Tibial nerve (tissue), 4 donors: ENCODE measurements around the gene SOCS1. TPM values are rescaled to one million over a fixed set of nuclear protein-coding genes. Genes with fewer than 3 reads are reported as not detected.

Experiments
- DNase-seq, 2 donors: peaks; one replicate each; pipeline ENCODE4 v3.0.0-alpha.2; 2019; ENCODE audit warnings: low spot score in 2 of 2
- H3K27ac ChIP-seq, 4 donors: fragments of 200-600 bp; sonication (generic) in 3 of 4; one replicate each; pipeline ENCODE4 v1.5.1; 2017 to 2019; ENCODE audit warnings: mild to moderate bottlenecking in 1 of 4
- H3K27me3 ChIP-seq, 2 donors: fragments of 200-600 bp; sonication (generic) in 1 of 2; one replicate each; pipeline versions ENCODE4 v1.5.1 to v1.6.0; 2017 to 2019
- H3K36me3 ChIP-seq, 3 donors: fragments of 200-600 bp; sonication (generic); one replicate each; pipeline ENCODE4 v1.5.1; 2018 to 2019
- H3K4me1 ChIP-seq, 4 donors: fragments of 200-600 bp; sonication (generic) in 3 of 4; one replicate each; pipeline ENCODE4 v1.5.1; 2017 to 2019
- H3K4me3 ChIP-seq, 4 donors: fragments of 200-600 bp; sonication (generic) in 3 of 4; one replicate each; pipeline ENCODE4 v1.5.1; 2017 to 2019; ENCODE audit warnings: mild to moderate bottlenecking in 1 of 4, moderate library complexity in 1 of 4
- H3K9me3 ChIP-seq, 4 donors: fragments of 200-600 bp; sonication (generic) in 3 of 4; one replicate each; pipeline ENCODE4 v1.5.1; 2017 to 2019
- EP300 ChIP-seq, 2 donors: sonication (generic); formaldehyde crosslinking; IDR thresholded peaks; one replicate each; pipeline ENCODE4 v1.6.1; 2017; ENCODE audit warnings: antibody characterized with exemption in 2 of 2, mild to moderate bottlenecking in 1 of 2
- POLR2A ChIP-seq, 2 donors: fragments of 450-650 bp; IDR thresholded peaks; one replicate each; pipeline ENCODE4 v1.6.1; 2017; ENCODE audit warnings: antibody characterized with exemption in 2 of 2, mild to moderate bottlenecking in 2 of 2, moderate library complexity in 2 of 2
- WGBS, 2 donors: methylation state at CpG; one replicate each; pipeline ENCODE4 v1.1.5; 2018; 5-methylcytosine and 5-hydroxymethylcytosine counted together
- total RNA-seq, 4 donors: library from RNA; depleted of rRNA; stranded (reverse); fragments of >200 nt; gene quantifications; one replicate each; pipeline ENCODE4 v1.1.0, GENCODE V29; 2016
- TF ChIP-seq, protein P1 (sequence below), 5 experiments: fragments of 200-600 bp in 3 of 5; fragments of 450-650 bp in 2 of 5; sonication (generic) in 3 of 5; IDR thresholded peaks; one replicate each; pipeline ENCODE4 v1.5.1; 2016 to 2019; ENCODE audit warnings: antibody characterized with exemption in 5 of 5, mild to moderate bottlenecking in 3 of 5, moderate library complexity in 2 of 5

Gene SOCS1, protein sequence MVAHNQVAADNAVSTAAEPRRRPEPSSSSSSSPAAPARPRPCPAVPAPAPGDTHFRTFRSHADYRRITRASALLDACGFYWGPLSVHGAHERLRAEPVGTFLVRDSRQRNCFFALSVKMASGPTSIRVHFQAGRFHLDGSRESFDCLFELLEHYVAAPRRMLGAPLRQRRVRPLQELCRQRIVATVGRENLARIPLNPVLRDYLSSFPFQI
- total RNA-seq, result 10 to 100 TPM in 2 of 4 donors, 1 to 10 TPM in 2; 7.4 to 29.6 (median 14.7) TPM

DNA sequence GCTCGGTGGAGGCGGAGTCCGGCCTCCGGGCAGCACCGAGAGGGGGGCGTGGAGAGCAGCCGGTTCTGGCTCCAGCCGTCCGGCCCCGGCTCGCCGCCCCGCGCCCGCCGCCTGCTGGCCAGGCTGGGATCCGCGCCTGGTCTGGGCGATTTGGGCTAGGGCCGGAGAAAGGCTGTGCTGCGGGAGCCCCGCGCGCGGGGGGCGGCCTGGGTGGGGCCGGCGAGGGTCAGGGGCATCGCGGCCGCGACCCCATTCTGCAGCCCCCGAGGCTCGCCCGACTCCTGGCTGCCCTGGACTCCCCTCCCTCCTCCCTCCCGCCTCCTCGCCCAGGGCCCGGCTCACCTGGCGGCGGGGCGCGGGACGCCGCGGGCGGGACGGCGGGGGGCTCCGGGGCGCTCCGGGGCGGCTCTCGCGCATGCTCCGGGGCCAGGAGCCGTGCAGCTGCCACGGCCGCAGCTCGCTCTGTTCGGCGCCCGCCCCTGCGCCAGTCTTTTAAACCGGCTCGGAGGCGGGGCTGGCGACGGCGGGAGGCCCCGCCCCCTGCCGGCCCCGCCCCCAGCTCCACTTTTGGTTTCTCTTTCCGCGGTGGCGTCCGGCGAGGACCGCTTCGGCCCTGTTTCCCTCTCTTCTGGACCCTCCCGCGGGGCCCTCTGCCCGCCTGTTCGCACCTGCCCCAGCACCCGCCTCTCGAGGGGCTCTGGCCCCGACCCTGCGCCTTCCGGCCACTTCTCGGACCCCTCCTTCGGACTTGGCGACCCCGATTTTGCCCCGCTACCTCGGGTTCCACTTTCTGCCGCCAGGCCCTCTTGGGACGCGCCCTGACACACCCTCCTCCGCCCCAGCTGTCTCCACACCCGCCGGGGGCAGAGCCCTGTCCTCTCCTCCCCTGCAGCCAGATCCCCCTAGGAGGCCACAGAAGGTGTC is at the start of gene SOCS1:
Gene SOCS1, minus strand, starts transcription at position 468 of the 924 bp plus-strand sequence. CDS start 726 bp downstream, outside the sequence.
- TF ChIP-seq, protein P1, sequence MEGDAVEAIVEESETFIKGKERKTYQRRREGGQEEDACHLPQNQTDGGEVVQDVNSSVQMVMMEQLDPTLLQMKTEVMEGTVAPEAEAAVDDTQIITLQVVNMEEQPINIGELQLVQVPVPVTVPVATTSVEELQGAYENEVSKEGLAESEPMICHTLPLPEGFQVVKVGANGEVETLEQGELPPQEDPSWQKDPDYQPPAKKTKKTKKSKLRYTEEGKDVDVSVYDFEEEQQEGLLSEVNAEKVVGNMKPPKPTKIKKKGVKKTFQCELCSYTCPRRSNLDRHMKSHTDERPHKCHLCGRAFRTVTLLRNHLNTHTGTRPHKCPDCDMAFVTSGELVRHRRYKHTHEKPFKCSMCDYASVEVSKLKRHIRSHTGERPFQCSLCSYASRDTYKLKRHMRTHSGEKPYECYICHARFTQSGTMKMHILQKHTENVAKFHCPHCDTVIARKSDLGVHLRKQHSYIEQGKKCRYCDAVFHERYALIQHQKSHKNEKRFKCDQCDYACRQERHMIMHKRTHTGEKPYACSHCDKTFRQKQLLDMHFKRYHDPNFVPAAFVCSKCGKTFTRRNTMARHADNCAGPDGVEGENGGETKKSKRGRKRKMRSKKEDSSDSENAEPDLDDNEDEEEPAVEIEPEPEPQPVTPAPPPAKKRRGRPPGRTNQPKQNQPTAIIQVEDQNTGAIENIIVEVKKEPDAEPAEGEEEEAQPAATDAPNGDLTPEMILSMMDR (IDR thresholded peaks at IDR 0.05), result peak; percentile 86 to 100 (median 97)
- TF ChIP-seq POLR2A (IDR thresholded peaks at IDR 0.05), result peak; percentile 89 to 99
- TF ChIP-seq EP300 (IDR thresholded peaks at IDR 0.05), result peak in 1 of 2 donors; percentile 85
- DNase-seq, result peak; percentile 73 to 78
- WGBS, 2 donors, result 0 to 2% methylated on average over 40 to 66 of the region's 100 CpGs
- Histone ChIP-seq H3K27ac (peak within 1 kb of the TSS; percentile 89 to 97 (median 96)), H3K27me3 (no peaks in the 10 kb centered on the region), H3K9me3 (no peaks in the 10 kb centered on the region), H3K4me1 (peaks cover 0 to 48% (median 20%) of the 10 kb centered on the region in 4 donors), H3K36me3 (no peaks in the 10 kb centered on the region), H3K4me3 (peak within 1 kb of the TSS; percentile 61 to 87 (median 80))

DNA sequence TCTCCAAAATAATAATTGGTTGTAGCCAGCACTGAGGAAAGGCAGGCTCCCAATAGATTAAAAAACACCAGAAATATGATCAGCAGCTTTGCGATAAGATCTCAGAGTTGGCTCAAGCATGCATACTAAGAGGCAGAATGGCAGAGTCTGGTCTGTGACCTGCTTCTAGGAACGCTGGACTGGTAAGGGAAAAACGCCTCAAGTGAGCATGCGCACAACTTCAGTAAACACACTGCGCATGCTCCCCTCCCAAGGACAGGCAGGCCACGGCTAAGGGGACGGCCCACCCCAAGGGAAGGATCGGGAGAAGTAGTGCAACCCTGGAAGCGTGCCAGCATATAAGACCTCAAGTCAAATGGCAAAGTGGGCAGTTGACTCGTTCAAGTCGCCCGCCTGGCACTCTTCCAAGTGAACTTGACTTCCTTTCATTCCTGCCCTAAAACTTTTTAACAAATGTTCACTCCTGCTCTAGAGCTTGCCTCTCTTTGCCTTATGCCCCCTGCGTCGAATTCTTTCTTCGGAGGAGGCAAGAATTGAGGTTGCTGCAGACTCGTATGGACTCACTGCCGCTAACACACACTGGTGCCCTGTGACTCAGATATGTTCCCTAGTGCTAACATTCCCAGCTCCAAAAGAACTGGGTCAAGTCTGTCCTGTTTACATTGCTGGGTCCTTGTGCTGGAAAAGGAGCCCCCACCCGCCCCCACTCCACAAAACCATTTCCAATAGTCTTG is 47.6 kb upstream of the SOCS1 start:
- Histone ChIP-seq H3K27ac (peak overlapping the region in 1 of 4 donors; percentile 42), H3K9me3 (no peaks in the 10 kb centered on the region), H3K4me1 (peaks cover 0 to 3% (median 0%) of the 10 kb centered on the region in 4 donors), H3K4me3 (no peak overlapping the region), H3K27me3 (no peaks in the 10 kb centered on the region), H3K36me3 (no peaks in the 10 kb centered on the region)
- no peak for TF ChIP-seq POLR2A (IDR thresholded peaks at IDR 0.05)
- no peak for TF ChIP-seq EP300 (IDR thresholded peaks at IDR 0.05)
- TF ChIP-seq, protein P1 (IDR thresholded peaks at IDR 0.05), result no peak
- WGBS, 2 donors, result 39 to 50% methylated on average over 18 of the region's 18 CpGs
- DNase-seq, result no peak

DNA sequence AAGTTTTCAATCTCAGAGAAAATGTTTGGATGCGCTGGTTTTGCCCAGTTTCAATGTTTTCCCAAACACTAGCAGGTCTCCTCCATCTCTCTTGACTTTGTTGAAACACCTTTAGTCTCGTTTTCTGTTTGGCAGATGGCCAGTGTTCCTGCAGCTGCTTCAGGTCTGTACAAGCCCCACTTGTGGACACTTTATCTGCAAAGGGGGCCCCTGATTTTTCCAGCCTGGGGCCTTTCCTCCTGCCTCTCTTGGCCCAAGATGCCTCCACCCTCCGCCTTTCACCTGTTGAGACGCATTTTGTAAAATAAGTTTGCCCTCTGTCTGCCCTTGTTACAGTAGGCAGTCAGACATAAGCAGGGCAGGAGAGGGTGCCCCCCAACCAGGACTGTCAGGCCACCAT is 47.0 kb upstream of the SOCS1 start:
- no peak for DNase-seq
- WGBS, 2 donors, result 83 to 87% methylated on average over 4 of the region's 4 CpGs
- no peak overlapping the region for H3K4me3 ChIP-seq

DNA sequence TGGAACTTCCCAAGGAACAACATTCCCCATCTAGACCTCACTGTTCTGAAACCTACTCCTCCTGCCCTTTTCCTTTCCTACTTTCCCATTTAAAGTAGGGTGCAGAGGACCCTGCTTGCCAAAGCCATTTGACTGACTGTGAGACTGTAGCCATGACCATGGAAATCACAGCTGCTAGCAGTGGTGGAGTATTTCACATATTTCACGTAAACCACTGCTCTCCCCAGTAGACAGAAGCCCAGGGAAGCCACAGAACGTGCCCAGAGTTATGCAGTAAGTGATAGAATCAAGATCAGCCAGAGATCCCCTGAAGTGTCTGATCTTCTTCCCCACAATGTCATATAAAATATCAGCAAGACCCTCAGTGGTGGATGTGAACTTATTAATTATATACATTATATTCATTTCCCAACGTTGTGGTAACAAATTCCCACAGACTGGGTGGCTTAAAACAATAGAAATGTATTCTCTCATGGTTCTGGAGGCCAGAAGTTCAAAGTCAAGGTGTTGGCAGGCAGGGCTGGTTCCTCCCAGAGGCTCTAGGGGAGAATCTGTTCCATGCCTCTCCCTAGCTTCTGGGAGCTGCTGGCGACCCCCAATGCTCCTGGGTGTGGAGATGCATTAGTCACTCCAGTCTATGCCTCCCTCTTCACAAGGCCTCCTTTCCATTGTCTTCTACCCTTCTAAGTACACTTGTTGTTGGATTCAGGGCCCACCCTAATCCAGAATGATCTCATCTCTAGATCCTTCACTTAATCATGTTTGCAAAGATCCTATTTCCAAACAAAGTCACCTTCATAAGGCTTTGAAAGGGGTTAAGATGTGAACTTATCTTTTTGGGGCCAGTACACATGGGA is 45.9 kb upstream of the SOCS1 start:
- DNase-seq, result no peak
- TF ChIP-seq EP300 (IDR thresholded peaks at IDR 0.05), result no peak
- TF ChIP-seq, protein P1 (IDR thresholded peaks at IDR 0.05), result no peak
- no peak for TF ChIP-seq POLR2A (IDR thresholded peaks at IDR 0.05)
- peaks cover 0 to 14% (median 12%) of the 10 kb centered on the region in 4 donors for H3K4me1 ChIP-seq
- no peaks in the 10 kb centered on the region for H3K9me3 ChIP-seq
- H3K27ac ChIP-seq, result no peak overlapping the region
- no peaks in the 10 kb centered on the region for H3K27me3 ChIP-seq
- WGBS, 2 donors, result 61 to 65% methylated on average over 4 of the region's 4 CpGs
- no peaks in the 10 kb centered on the region for H3K36me3 ChIP-seq
- H3K4me3 ChIP-seq, result no peak overlapping the region

More for the DNA sequence above, 47.0 kb upstream of the SOCS1 start:
- Histone ChIP-seq H3K9me3 (no peaks in the 10 kb centered on the region), H3K4me1 (peaks cover 0 to 3% (median 2%) of the 10 kb centered on the region in 4 donors), H3K27ac (no peak overlapping the region), H3K36me3 (no peaks in the 10 kb centered on the region), H3K27me3 (no peaks in the 10 kb centered on the region)
- TF ChIP-seq EP300 (IDR thresholded peaks at IDR 0.05), result no peak
- no peak for TF ChIP-seq POLR2A (IDR thresholded peaks at IDR 0.05)
- TF ChIP-seq, protein P1 (IDR thresholded peaks at IDR 0.05), result no peak
